HG03280 (cell line): ENCODE measurements around the gene CANX.

Source experiments
- ATAC-seq: cut with Tn5 transposase; IDR thresholded peaks from one replicate; pipeline ENCODE4 v1.9.1; 2021; ENCODE audit warnings: mild to moderate bottlenecking, moderate library complexity; ENCODE audit not compliant: unreplicated experiment

CANX gene

GRCh38 chr5:179749857-179750508 is 51.2 kb downstream of the CANX start:
- ATAC-seq, result no peak

GRCh38 chr5:179753971-179754370 is 55.2 kb downstream of the CANX start:
- no peak for ATAC-seq

DNA sequence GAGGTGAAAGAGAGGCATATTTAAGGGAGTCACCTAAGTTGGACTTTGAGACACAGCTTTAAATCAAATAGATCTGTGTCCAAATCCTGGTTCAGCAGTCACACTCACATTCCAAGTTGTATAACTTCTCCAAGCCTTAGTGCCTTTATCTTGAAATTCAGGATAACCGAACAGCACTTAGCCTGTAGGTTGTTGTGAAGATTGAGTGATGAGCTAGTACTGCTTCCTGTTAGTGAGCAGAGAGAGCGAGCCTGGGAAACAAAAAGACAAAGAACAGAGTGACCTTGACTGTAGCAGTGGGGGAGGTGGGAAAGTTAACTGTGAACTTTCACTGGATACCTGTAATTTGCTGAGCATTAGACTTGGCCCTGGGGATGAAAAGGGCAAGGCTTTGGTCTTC is 56.3 kb downstream of the CANX start:
- no peak for ATAC-seq

GRCh38 chr5:179758955-179759354 is 60.2 kb downstream of the CANX start:
- ATAC-seq, result no peak

DNA sequence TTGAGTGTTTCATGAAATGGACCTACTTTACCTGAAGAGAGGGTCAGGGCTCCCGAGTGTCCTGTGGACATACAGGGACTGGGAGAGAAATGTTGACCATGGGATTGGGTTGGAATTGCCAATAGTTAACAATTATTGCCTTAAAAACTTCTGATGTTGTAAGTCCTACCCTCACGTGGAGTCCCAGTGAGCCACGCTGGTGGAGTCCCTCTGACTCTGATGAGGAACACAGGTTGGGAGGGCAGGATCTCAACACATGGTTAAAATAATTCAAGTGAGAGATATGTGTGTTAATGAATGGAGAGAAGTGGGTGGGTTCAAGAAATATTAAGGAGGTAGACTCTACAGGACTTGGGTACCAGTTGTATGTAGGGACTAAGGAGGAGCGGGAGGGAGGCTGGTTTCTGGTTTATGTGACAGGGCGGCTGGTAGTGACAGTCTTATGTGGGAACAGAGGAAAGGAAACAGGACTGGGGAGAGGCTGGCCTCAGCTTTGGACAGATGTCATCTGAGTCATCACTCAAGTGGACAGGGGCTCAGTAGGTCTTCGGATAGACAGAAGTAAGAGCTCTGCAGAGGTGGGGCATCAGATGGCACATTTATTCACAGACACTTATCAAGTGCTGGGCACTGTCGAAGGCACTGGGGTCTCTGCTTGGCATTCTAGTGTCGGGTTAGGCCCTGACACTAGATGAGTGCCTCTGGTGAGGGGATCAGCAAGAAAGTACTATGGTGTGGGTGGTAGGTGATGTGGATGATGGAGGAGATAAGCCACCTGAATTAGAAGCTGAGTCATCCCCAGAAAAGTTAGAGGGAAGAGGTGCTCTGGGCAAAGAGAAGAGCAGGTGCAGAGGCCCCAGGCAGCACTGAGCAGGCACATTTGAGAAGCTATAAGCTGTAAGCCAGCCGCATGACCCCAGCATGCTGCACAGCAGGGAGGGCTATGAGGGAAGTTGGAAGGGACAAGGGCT is 61.1 kb downstream of the CANX start:
- ATAC-seq, result peak; percentile 47

DNA sequence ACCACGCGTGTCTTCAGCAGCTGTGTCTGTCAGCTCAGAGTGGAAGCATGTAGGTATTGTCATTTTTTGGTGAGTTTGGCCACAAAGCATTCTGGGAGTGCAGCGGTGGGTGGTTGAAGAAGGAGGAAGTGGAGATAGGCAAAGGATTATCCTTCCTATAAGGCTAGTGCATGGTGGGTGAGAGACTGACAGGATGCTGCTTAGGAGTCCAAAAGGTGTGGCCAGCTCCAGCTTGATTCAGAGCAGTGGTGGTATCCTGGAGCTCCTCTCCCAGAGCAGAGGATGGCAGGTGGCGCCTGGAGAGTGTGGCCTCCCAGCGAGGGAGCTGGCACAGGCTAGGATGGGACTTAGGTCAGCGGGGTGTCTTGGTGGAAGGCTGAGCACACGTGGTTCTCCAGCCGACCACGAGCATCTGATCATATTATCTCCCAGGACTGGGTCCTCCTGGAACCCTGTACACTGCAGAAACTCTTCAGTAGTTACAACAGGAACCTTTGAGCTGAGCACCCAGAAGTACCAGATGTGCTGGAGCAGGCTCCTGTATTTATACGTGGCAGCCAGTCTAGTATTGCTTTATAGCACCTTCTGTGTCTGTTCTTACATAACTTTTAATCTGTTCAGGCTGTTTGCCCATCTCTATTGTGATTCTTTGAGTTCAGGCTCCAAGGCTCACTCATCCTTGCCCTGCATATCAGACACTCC is 63.5 kb downstream of the CANX start:
- no peak for ATAC-seq

DNA sequence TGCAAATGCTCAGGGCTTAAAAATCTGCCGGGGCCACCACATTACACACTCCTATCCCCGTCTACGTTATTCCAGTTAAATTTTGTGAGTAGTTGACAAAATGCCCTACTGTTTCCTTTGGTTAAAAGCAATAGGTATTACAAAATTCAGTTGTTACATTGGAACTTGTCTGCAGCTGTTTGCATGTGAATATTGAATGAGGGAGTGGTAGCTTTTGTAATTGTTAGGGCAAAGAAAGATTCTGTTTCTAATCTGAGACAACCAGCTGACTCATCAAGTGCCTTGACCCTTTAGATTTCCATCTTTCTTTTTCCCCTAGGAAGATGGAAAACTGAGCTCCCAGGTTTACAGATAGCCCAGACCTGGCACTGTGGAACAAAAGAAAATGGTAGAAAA is 64.0 kb downstream of the CANX start:
- ATAC-seq, result no peak

DNA sequence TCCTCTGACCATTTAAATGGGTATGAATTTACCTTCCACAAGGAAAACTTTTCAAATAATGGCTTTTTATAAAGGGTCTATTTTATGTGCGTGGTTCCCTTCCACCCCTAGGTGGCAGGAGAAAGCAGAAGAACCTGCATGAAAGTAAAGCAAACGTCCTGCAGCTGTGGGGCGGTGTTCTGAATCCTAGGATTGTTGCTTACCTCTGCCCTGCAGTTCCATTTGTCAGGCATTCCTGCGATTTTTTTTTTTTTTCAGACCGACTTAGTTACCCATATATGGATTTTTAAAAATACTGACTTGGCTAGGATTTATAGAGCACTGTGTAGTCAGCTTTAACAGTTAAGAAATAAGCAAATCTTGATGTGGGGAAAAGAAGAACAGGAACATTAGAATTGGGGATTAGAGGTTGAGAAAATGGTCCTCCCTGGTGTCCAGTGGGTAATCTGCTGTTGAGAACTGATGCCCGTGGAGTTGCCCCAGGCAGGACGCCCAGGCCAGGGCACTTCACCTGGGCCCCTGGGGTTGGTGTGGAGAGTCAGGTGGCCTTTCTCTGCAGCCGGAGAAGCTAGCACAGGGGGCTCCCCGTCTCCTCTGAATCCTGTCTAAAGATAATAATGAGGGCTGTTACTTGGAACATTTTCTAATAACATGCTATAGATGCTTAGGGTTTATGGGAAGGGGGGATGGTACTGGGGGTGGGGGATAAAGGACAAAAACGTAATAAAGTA is 64.6 kb downstream of the CANX start:
- ATAC-seq, result no peak

DNA sequence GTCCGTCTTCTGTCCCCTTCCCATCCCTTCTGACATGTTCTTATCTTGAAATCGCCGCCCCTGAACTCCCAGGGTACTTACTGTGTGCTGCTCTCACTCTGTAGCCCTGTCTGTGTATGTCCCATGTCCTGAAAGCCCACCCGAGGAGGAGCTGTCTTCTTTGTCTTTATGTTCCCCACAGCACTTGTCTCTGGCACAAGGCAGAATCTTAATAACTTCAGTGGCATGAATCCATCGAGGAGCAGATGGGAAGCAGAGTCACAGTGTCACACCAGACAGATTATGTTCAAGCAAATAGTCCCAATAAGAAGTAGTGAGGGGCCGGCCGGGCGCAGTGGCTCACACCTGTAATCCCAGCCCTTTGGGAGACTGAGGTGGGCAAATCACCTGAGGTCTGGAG is 65.3 kb downstream of the CANX start:
- ATAC-seq, result no peak

DNA sequence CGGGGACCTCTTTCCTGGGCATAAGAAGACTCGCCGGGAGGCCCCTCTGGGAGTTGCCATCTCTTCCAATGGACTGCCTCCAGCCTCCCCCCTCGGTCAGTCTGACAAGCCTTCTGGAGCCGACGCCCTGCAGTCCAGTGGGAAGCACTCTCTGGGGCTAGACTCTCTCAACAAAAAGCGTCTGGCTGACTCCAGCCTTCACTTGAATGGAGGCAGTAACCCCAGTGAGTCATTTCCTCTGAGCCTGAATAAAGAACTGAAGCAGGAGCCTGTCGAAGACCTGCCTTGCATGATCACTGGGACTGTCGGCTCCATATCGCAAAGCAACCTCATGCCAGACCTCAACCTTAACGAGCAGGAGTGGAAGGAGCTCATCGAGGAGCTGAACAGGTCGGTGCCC is 66.6 kb downstream of the CANX start:
- ATAC-seq, result no peak

- no peak for ATAC-seq
These were observed 67.4 kb downstream of the CANX start for GRCh38 chr5:179766021-179766725.

DNA sequence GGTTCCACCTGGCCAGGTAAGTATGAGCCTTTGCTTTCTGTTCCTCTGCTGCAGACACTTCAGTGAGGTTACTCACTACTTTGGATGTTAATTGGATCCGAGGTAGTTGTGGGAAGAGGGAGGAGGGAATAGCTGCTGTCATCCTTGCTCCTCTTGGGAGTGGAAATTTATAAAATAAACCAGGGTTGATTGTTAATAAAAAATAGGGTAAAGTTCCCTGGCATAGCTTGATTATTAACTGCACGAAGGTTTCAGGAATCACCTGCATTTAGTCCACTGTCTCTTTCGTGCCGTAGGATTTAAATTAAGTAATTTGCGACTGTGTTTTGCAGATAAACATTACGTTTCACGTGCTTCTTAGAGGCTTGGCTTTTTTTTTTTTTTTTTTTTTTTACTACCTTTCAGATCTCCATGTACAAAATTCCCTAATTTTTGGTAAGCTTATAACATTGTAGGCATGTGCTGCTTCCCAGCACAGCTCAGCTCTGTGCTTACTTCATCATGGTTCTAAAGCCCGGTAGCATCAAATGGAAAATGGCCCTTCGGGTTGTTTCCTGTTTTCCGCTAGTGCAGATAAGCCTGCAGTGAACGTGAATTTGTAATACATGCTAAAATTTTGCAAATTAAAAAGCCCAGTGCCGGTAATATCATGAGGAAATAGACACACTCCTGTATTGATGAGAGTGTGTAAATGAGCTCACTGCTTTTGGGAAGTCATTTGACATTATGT is 68.1 kb downstream of the CANX start:
- no peak for ATAC-seq

GRCh38 chr5:179767496-179768100 is 68.8 kb downstream of the CANX start:
- ATAC-seq, result no peak

- no peak for ATAC-seq
These were observed 69.7 kb downstream of the CANX start for GRCh38 chr5:179768326-179769085.

DNA sequence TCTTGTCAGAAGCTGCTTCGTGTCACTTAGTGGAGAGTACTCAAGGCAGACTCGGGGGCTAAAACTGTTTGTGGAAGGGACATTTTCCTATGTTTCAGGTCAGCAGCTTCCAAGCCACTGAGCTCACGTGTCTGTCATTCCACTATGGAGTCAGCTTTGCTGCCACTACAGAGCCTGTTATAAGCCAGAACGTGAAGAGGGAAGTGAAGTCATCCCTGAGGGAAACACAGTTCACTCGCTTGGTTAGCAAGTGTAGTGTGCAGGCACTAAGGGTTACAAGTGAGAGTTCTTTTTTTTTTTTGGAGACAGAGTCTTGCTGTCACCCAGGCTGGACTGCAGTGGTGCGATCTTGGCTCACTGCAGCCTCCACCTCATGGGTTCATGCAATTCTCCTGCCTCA is 70.5 kb downstream of the CANX start:
- no peak for ATAC-seq

- ATAC-seq, result no peak
These were observed 71.0 kb downstream of the CANX start for GRCh38 chr5:179769796-179770195.

DNA sequence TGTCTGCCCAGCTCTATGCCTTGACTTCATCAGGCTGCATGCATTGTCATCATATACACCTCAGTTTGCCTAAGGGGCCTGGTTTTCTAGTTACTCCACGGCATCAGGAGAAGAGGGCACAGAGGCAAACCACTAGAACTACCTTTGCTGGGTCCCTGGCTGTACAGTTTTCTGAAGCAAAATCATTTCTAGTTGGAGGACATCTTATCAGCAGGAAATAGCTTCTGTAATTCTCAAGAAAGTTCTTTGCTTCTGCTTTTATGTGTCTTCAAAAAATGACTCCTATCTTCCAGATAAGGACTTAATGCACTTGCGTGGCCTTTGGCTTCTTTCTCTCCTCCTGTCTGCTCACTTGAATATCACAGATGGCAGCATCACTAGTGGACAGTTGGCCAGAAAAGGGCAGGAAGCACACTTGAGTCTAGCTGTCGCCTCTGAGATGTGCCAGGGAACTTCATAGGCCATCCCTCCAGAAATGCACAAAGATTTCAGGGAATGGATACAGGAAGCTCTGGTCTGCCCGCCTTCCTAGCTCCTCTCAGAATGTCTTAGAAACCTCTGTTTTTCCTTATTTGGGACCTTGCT is 72.6 kb downstream of the CANX start:
- ATAC-seq, result no peak

- ATAC-seq, result no peak
These were observed 73.6 kb downstream of the CANX start for GRCh38 chr5:179772351-179772750.
